Ishikawa (cell line): ENCODE data around the gene FMN2.

Experiments used
- CEBPB ChIP-seq: IDR thresholded peaks from 2 replicates; pipeline ENCODE4 v1.6.1; 2012
- CREB1 ChIP-seq: IDR thresholded peaks from 2 replicates; pipeline ENCODE4 v1.6.1; 2012; ENCODE audit warnings: low read depth
- EGR1 ChIP-seq: IDR thresholded peaks from 2 replicates; pipeline ENCODE4 v1.6.1; 2012
- EP300 ChIP-seq: IDR thresholded peaks from 2 replicates; pipeline ENCODE4 v1.6.1; 2012; ENCODE audit warnings: borderline replicate concordance
- FOXM1 ChIP-seq: IDR thresholded peaks from 2 replicates; pipeline ENCODE4 v1.6.1; 2012; ENCODE audit warnings: low read depth, borderline replicate concordance
- MAX ChIP-seq: IDR thresholded peaks from 2 replicates; pipeline ENCODE4 v1.6.1; 2012
- NFIC ChIP-seq: IDR thresholded peaks from 2 replicates; pipeline ENCODE4 v1.6.1; 2012
- RAD21 ChIP-seq: IDR thresholded peaks from 2 replicates; pipeline ENCODE4 v1.6.1; 2012; ENCODE audit warnings: low read depth
- REST ChIP-seq: IDR thresholded peaks from 2 replicates; pipeline ENCODE4 v1.6.1; 2012; ENCODE audit warnings: low read depth, mild to moderate bottlenecking
- TAF1 ChIP-seq: IDR thresholded peaks from 2 replicates; pipeline ENCODE4 v1.6.1; 2012; ENCODE audit warnings: low read depth, mild to moderate bottlenecking
- TCF12 ChIP-seq: IDR thresholded peaks from 2 replicates; pipeline ENCODE4 v1.6.1; 2012; ENCODE audit warnings: low read depth
- TEAD4 ChIP-seq: IDR thresholded peaks from 2 replicates; pipeline ENCODE4 v1.6.1; 2012
- USF1 ChIP-seq: IDR thresholded peaks from 2 replicates; pipeline ENCODE4 v1.6.1; 2012
- YY1 ChIP-seq: IDR thresholded peaks from 2 replicates; pipeline ENCODE4 v1.6.1; 2012; ENCODE audit warnings: low read depth
- ZBTB7A ChIP-seq: IDR thresholded peaks from 2 replicates; pipeline ENCODE4 v1.6.1; 2012; ENCODE audit warnings: low read depth

Gene FMN2

GRCh38 chr1:240475832-240476231 is 384.1 kb downstream of the FMN2 start:
- TF ChIP-seq MAX (no peak), ZBTB7A (no peak), NFIC (no peak), CREB1 (no peak), TAF1 (no peak), REST (no peak), FOXM1 (no peak), RAD21 (no peak), EGR1 (no peak), TCF12 (no peak), TEAD4 (no peak), USF1 (no peak), YY1 (no peak), EP300 (no peak), CEBPB (no peak)

DNA sequence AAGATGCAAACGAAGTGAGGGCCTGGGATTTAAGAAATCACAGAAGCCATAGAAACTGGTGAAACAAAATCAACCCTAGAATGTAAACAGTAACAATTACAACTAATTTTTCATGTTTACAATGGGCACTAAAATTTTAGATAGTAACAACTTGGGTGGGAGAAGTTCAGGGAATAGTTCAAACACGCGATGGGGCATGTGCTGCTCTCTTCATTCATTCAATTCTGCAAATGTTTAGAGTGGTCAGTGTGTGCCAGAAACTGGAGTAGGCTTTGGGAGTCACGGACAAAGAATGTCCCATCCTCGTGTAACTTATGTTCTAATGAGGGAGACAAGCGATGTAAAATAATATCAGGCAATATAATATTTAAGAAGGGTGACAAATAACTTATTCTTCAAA is 386.9 kb downstream of the FMN2 start:
- TF ChIP-seq TCF12 (no peak), REST (no peak)

GRCh38 chr1:240484804-240485443 is 393.2 kb downstream of the FMN2 start:
- TF ChIP-seq CREB1 = no peak
- no peak for TF ChIP-seq FOXM1
- no peak for TF ChIP-seq REST
- TF ChIP-seq TEAD4 = no peak
- no peak for TF ChIP-seq ZBTB7A
- no peak for TF ChIP-seq EP300
- TF ChIP-seq TCF12 = no peak
- TF ChIP-seq RAD21 = no peak

- TF ChIP-seq TAF1 (no peak), CEBPB (no peak), TEAD4 (no peak), REST (no peak), EGR1 (no peak), ZBTB7A (no peak), RAD21 (no peak), MAX (no peak), USF1 (no peak), EP300 (no peak), CREB1 (no peak), FOXM1 (no peak), TCF12 (no peak), YY1 (no peak), NFIC (no peak)
Observed at GRCh38 chr1:240486611-240487010, 394.9 kb downstream of the FMN2 start.
